Activated CD4-positive, alpha-beta T cell treated with anti-CD3 and anti-CD28 coated beads, Interleukin-2, amount 10 ng/mL, durations not matched to agents 24 days and 14 days (primary cell): ENCODE measurements around the gene WWC2. TPM values are rescaled to one million over a fixed set of nuclear protein-coding genes. Genes with fewer than 3 reads are reported as not detected.

Source experiments
- DNase-seq: peaks from one replicate; pipeline ENCODE4 v3.0.0; 2022
- H3K27ac Mint-ChIP-seq: one replicate; pipeline ENCODE4 v1.8.0; 2022; ENCODE audit warnings: mild to moderate bottlenecking, mixed read lengths
- H3K27me3 Mint-ChIP-seq: one replicate; pipeline ENCODE4 v1.8.0; 2022; ENCODE audit warnings: mixed read lengths
- H3K36me3 Mint-ChIP-seq: one replicate; pipeline ENCODE4 v1.8.0; 2022; ENCODE audit warnings: low read depth, mild to moderate bottlenecking, mixed read lengths
- H3K4me1 Mint-ChIP-seq: one replicate; pipeline ENCODE4 v1.8.0; 2021; ENCODE audit warnings: mixed read lengths
- H3K4me3 Mint-ChIP-seq: one replicate; pipeline ENCODE4 v1.8.0; 2022; ENCODE audit warnings: mild to moderate bottlenecking, moderate library complexity, mixed read lengths
- H3K9me3 Mint-ChIP-seq: one replicate; pipeline ENCODE4 v1.8.0; 2021; ENCODE audit warnings: mixed read lengths
- intact Hi-C: fragments of 100-400 bp; cut with micrococcal nuclease; formaldehyde crosslinking; loops from one replicate; pipeline ENCODE4 v1.15.1; 2023
- total RNA-seq: library from RNA; stranded (reverse); gene quantifications from 2 replicates; pipeline ENCODE4 v1.2.3, GENCODE V29; 2022

The WWC2 gene
- total RNA-seq, 1 donor from 2014 or later: 0.40 TPM

GRCh38 chr4:183286590-183287308 lies 187.7 kb downstream of the WWC2 start:
- H3K27me3 Mint-ChIP-seq: no peaks in the 10 kb centered on the region
- intact Hi-C loops: no loop called here
- H3K36me3 Mint-ChIP-seq: no peaks in the 10 kb centered on the region

DNA sequence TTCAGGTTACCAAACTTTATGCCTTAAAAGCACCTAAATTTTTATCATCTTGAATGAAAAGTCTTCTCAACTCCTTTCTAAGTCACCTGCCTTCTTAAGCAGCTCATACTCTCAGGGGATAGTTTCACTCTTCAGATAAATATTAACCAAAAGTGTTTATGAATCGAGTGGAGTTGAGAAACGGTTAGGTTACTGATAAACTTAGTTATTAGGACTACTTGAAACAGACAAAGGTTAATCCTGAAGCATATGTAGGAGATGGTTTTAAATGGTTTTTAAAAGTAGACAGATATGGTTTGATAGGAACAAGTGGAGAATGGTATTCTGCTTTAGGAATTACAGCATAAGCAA lies 188.2 kb downstream of the WWC2 start:
- Mint-ChIP-seq H3K27ac (no peak overlapping the region), H3K4me3 (no peak overlapping the region), H3K4me1 (no peaks in the 10 kb centered on the region), H3K36me3 (no peaks in the 10 kb centered on the region), H3K27me3 (no peaks in the 10 kb centered on the region), H3K9me3 (no peaks in the 10 kb centered on the region)
- intact Hi-C loops: no loop called here
- DNase-seq: no peak

More at GRCh38 chr4:183286590-183287308, 187.7 kb downstream of the WWC2 start:
- Mint-ChIP-seq H3K4me3 (no peak overlapping the region), H3K27ac (no peak overlapping the region), H3K9me3 (no peaks in the 10 kb centered on the region), H3K4me1 (no peaks in the 10 kb centered on the region)
- no peak for DNase-seq

DNA sequence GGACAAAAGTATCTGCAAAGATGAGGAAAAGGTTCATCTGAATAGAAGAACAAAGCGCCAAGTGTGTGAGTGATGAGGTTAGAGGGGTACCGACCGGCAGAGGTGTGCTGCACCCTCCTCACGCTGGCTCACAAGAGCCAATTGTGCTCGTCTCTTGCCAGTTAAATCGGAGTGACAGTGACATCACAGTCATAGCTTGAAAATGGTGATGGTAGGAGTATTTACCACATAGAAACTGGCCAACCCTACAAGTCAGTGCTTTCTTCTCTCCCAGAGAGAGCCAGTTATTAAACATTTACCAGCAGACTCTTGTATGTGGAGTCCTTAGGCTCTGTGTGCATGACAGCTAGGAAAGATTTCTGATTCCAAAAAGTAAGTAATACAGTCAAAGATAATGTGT lies 188.6 kb downstream of the WWC2 start:
- Mint-ChIP-seq H3K36me3 (no peaks in the 10 kb centered on the region), H3K27ac (no peak overlapping the region), H3K4me3 (no peak overlapping the region), H3K9me3 (no peaks in the 10 kb centered on the region), H3K27me3 (no peaks in the 10 kb centered on the region), H3K4me1 (no peaks in the 10 kb centered on the region)
- intact Hi-C loops: no loop called here
- DNase-seq: no peak

DNA sequence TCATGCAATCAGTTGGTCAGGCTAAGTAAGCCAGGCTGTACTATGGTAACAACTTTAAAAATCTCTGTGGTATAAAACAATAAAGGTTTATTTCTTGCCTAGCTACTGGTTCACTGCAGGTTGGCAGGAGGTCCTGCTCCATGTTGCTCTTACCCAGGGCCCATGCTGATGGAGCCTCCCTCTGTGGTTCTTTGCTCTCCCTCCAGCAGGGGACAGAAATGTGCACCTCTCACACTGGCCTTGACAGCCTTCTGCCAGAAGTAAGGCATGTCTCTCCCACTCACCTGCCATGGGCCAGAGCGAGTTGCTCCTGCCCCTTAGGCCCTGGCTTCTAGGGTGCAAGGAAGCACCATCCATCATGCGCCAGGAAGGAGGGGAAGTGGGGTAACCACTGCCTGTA lies 189.9 kb downstream of the WWC2 start:
- intact Hi-C loops: no loop called here
- Mint-ChIP-seq H3K9me3 (no peaks in the 10 kb centered on the region), H3K27me3 (no peaks in the 10 kb centered on the region), H3K36me3 (no peaks in the 10 kb centered on the region), H3K4me3 (no peak overlapping the region), H3K27ac (no peak overlapping the region), H3K4me1 (no peaks in the 10 kb centered on the region)
- DNase-seq: no peak

DNA sequence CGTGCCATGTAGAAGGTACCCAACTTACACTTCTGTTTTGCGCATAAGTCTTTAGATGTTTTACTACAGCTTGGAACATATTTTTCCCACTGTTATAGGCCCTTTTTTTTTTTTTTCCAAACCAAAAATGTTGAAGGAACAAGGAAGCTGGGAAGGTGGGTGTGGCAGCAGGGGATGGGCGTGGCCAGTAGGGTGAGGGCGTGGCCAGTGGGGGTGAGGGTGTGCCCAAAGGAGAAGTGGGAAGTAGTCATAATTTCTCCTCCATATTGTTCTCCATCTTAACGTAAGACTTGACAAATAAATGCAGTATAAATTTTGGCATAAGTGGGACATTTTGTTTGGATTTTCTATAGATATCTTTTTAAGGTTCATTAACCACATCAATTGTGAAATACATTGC lies 190.6 kb downstream of the WWC2 start:
- Mint-ChIP-seq H3K9me3 (no peaks in the 10 kb centered on the region), H3K27me3 (no peaks in the 10 kb centered on the region), H3K27ac (no peak overlapping the region), H3K4me3 (no peak overlapping the region), H3K4me1 (no peaks in the 10 kb centered on the region), H3K36me3 (no peaks in the 10 kb centered on the region)
- intact Hi-C loops: no loop called here
- DNase-seq: no peak

DNA sequence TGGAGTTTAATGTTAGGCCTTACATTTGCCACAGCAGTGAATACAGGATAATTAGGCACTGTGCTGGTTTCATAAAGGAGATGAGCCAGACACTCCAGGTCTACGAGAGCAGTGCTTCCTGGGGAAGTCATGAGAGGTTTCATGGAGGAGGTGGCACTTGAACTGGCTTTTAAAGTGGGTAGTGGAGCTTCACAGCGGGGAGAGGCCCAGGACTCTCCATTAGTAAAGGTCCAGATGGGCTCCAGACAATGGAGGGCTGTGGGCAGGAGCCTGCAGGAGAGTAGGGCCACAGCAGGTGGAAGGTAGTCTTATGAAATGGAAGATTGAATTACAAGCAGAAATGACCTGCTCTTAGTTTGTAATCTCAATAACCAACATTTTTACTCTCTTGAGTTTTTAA lies 192.0 kb downstream of the WWC2 start:
- Mint-ChIP-seq H3K4me1 (no peaks in the 10 kb centered on the region), H3K27ac (no peak overlapping the region), H3K9me3 (no peaks in the 10 kb centered on the region), H3K36me3 (no peaks in the 10 kb centered on the region), H3K4me3 (no peak overlapping the region), H3K27me3 (no peaks in the 10 kb centered on the region)
- intact Hi-C loops: no loop called here
- no peak for DNase-seq

DNA sequence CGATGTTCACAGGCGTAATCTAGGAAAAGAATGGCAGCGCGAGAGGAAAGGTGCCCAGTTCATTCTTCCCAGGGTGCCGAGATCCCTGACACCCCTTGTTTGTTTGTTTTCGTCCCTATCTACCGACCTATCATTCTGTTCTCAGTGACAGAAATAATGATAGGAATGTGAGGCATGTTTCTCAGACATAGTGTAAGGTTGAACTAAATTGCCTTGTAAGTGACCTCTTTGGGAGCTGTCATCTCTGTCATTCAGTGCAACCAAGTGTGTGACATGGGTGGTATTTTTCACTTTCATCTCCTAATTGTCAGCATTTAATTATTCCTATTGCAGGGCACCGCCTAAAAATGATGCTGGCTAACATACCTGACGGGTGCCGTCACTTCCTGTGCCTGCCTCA lies 196.7 kb downstream of the WWC2 start:
- no peaks in the 10 kb centered on the region for H3K9me3 Mint-ChIP-seq
- no peaks in the 10 kb centered on the region for H3K36me3 Mint-ChIP-seq
- no peak overlapping the region for H3K4me3 Mint-ChIP-seq
- intact Hi-C loops: no loop called here
- DNase-seq: no peak
- no peaks in the 10 kb centered on the region for H3K4me1 Mint-ChIP-seq
- H3K27me3 Mint-ChIP-seq: no peaks in the 10 kb centered on the region
- H3K27ac Mint-ChIP-seq: no peak overlapping the region

- DNase-seq: no peak
- Mint-ChIP-seq H3K27ac (no peak overlapping the region), H3K36me3 (no peaks in the 10 kb centered on the region), H3K9me3 (no peaks in the 10 kb centered on the region), H3K4me1 (no peaks in the 10 kb centered on the region), H3K4me3 (no peak overlapping the region), H3K27me3 (no peaks in the 10 kb centered on the region)
- intact Hi-C loops: no loop called here
Observed at GRCh38 chr4:183297675-183298074, 198.6 kb downstream of the WWC2 start.

DNA sequence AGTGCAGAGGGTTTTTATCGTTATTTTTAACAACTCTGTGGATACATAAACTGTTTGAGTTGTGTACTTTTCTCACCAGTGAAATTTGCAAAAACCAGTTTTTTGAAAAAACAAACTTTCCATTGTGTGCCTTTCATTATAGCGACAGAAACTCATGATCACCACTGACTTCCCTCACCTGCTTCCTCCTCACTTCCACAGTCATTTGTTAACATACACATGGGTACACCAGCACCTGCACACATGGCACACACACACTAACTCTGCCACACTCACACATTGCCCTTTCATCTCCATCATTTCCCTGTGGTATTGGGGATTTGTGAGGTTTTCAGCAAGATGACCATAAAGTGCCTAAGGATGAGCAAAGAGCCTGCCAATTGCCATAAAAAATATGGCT lies 200.4 kb downstream of the WWC2 start:
- H3K27ac Mint-ChIP-seq: no peak overlapping the region
- intact Hi-C loops: no loop called here
- DNase-seq: no peak
- H3K4me3 Mint-ChIP-seq: no peak overlapping the region
- H3K27me3 Mint-ChIP-seq: no peaks in the 10 kb centered on the region
- no peaks in the 10 kb centered on the region for H3K4me1 Mint-ChIP-seq
- no peaks in the 10 kb centered on the region for H3K9me3 Mint-ChIP-seq
- H3K36me3 Mint-ChIP-seq: no peaks in the 10 kb centered on the region

- Mint-ChIP-seq H3K9me3 (no peaks in the 10 kb centered on the region), H3K36me3 (no peaks in the 10 kb centered on the region), H3K4me3 (no peak overlapping the region), H3K27ac (no peak overlapping the region), H3K4me1 (no peaks in the 10 kb centered on the region), H3K27me3 (no peaks in the 10 kb centered on the region)
- DNase-seq: no peak
- intact Hi-C loops: no loop called here
Observed at GRCh38 chr4:183300070-183300469, 201.0 kb downstream of the WWC2 start.

- no peaks in the 10 kb centered on the region for H3K4me1 Mint-ChIP-seq
- no peaks in the 10 kb centered on the region for H3K36me3 Mint-ChIP-seq
- intact Hi-C loops: no loop called here
- DNase-seq: no peak
- no peaks in the 10 kb centered on the region for H3K27me3 Mint-ChIP-seq
- no peak overlapping the region for H3K27ac Mint-ChIP-seq
- H3K4me3 Mint-ChIP-seq: no peak overlapping the region
- no peaks in the 10 kb centered on the region for H3K9me3 Mint-ChIP-seq
Observed at GRCh38 chr4:183300655-183301054, 201.6 kb downstream of the WWC2 start.

- Mint-ChIP-seq H3K36me3 (no peaks in the 10 kb centered on the region), H3K4me1 (no peaks in the 10 kb centered on the region), H3K4me3 (no peak overlapping the region), H3K27ac (no peak overlapping the region), H3K27me3 (no peaks in the 10 kb centered on the region), H3K9me3 (no peaks in the 10 kb centered on the region)
- no peak for DNase-seq
- intact Hi-C loops: no loop called here
Observed at GRCh38 chr4:183303301-183303700, 204.2 kb downstream of the WWC2 start.

- no peaks in the 10 kb centered on the region for H3K27me3 Mint-ChIP-seq
- no peak overlapping the region for H3K27ac Mint-ChIP-seq
- intact Hi-C loops: no loop called here
- DNase-seq: no peak
- H3K4me3 Mint-ChIP-seq: no peak overlapping the region
- H3K36me3 Mint-ChIP-seq: no peaks in the 10 kb centered on the region
- no peaks in the 10 kb centered on the region for H3K4me1 Mint-ChIP-seq
- no peaks in the 10 kb centered on the region for H3K9me3 Mint-ChIP-seq
Observed at GRCh38 chr4:183304067-183304466, 205.0 kb downstream of the WWC2 start.

DNA sequence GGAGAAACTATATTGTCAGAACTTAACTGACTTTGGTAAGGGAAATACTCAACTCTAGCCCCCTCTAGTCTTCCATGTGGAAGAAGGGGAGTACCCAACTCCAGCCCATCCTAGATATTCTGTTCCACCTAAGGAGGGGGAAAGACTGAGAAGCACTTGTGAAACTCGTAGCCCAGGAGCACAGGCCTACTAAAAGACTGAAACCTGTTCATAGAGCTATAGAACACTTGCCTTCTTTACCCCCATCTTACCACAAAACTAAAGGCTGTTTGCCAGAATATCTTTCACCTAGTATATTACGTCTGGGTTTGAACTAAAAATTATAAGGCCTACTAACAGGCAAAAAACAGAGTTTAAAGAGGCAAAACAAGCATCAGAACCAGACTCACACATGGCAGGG lies 205.5 kb downstream of the WWC2 start:
- H3K4me1 Mint-ChIP-seq: no peaks in the 10 kb centered on the region
- H3K27ac Mint-ChIP-seq: no peak overlapping the region
- no peak for DNase-seq
- no peaks in the 10 kb centered on the region for H3K27me3 Mint-ChIP-seq
- no peaks in the 10 kb centered on the region for H3K9me3 Mint-ChIP-seq
- H3K4me3 Mint-ChIP-seq: no peak overlapping the region
- no peaks in the 10 kb centered on the region for H3K36me3 Mint-ChIP-seq
- intact Hi-C loops: no loop called here

DNA sequence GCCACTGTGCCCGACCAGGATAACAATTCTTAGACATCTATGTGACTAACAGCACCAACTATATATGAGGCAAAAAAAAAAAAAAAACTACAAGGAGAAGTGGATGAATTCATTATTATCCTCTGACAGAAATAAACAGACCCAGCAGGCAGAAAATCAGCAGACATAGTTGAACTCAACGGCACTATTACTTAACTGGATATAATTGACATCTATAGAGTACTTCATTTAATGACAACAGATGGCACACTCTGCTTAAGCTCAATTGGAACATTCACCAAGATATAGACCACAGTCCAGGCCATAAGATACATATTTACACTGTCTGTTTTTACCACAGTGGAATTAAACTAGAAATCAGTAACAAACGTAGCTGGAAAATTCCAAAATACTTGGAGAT lies 207.8 kb downstream of the WWC2 start:
- H3K9me3 Mint-ChIP-seq: no peaks in the 10 kb centered on the region
- H3K36me3 Mint-ChIP-seq: no peaks in the 10 kb centered on the region
- no peak overlapping the region for H3K27ac Mint-ChIP-seq
- H3K4me1 Mint-ChIP-seq: no peaks in the 10 kb centered on the region
- intact Hi-C loops: no loop called here
- no peak overlapping the region for H3K4me3 Mint-ChIP-seq
- no peaks in the 10 kb centered on the region for H3K27me3 Mint-ChIP-seq
- no peak for DNase-seq
